Activated T-helper 17 cell treated with anti-CD3 and anti-CD28 coated beads, Interleukin-2, amount 50 U/mL, for 72 hours (primary cell): ENCODE data around the gene SHANK2. TPM values are rescaled to one million over a fixed set of nuclear protein-coding genes. Genes with fewer than 3 reads are reported as not detected.

Experiments used
- ATAC-seq: fragments of 150-1000 bp; cut with Tn5 transposase; replicated peaks from 2 replicates; pipeline ENCODE4 v1.10.0; 2021; ENCODE audit warnings: mild to moderate bottlenecking, moderate library complexity
- H3K27ac Mint-ChIP-seq: one replicate; pipeline ENCODE4 v1.8.0; 2022; ENCODE audit warnings: mixed read lengths
- H3K27me3 Mint-ChIP-seq: one replicate; pipeline ENCODE4 v1.8.0; 2022; ENCODE audit warnings: mixed read lengths
- H3K36me3 Mint-ChIP-seq: one replicate; pipeline ENCODE4 v1.8.0; 2022; ENCODE audit warnings: low read depth, mild to moderate bottlenecking, mixed read lengths
- H3K4me1 Mint-ChIP-seq: one replicate; pipeline ENCODE4 v1.8.0; 2022; ENCODE audit warnings: mixed read lengths
- H3K4me3 Mint-ChIP-seq: one replicate; pipeline ENCODE4 v1.8.0; 2022; ENCODE audit warnings: mild to moderate bottlenecking, mixed read lengths
- H3K9me3 Mint-ChIP-seq: one replicate; pipeline ENCODE4 v1.8.0; 2022; ENCODE audit warnings: mixed read lengths
- total RNA-seq, 2 donors: library from RNA; stranded (reverse); gene quantifications; one replicate each; pipeline ENCODE4 v1.2.3, GENCODE V29; 2022

The SHANK2 gene
- total RNA-seq, 2 donors from 2014 or later, result not detected

GRCh38 chr11:71253794-71254193 is 1.4 kb upstream of the SHANK2 start:
- H3K36me3 Mint-ChIP-seq, result no peaks in the 10 kb centered on the region
- H3K27me3 Mint-ChIP-seq, result peaks cover 43% of the 10 kb centered on the region
- ATAC-seq, result no peak
- H3K9me3 Mint-ChIP-seq, result no peaks in the 10 kb centered on the region
- no peaks in the 10 kb centered on the region for H3K4me1 Mint-ChIP-seq
- H3K4me3 Mint-ChIP-seq, result no peak overlapping the region
- H3K27ac Mint-ChIP-seq, result no peak overlapping the region

- peaks cover 46% of the 10 kb centered on the region for H3K27me3 Mint-ChIP-seq
- ATAC-seq, result no peak
Measured at GRCh38 chr11:71252770-71253730, 673 bp upstream of the SHANK2 start.

GRCh38 chr11:71251761-71252268 is 562 bp downstream of the SHANK2 start:
- Mint-ChIP-seq H3K36me3 (no peaks in the 10 kb centered on the region), H3K27ac (no peak overlapping the region), H3K9me3 (no peaks in the 10 kb centered on the region), H3K4me1 (no peaks in the 10 kb centered on the region), H3K27me3 (peaks cover 46% of the 10 kb centered on the region), H3K4me3 (no peak overlapping the region)
- no peak for ATAC-seq

More at GRCh38 chr11:71252770-71253730, 673 bp upstream of the SHANK2 start:
- Mint-ChIP-seq H3K4me3 (no peak overlapping the region), H3K4me1 (no peaks in the 10 kb centered on the region), H3K36me3 (no peaks in the 10 kb centered on the region), H3K27ac (no peak overlapping the region), H3K9me3 (no peaks in the 10 kb centered on the region)

GRCh38 chr11:71251151-71251721 is 1.1 kb downstream of the SHANK2 start:
- H3K27me3 Mint-ChIP-seq, result peaks cover 46% of the 10 kb centered on the region
- H3K4me1 Mint-ChIP-seq, result no peaks in the 10 kb centered on the region
- no peaks in the 10 kb centered on the region for H3K36me3 Mint-ChIP-seq

GRCh38 chr11:71250523-71251150 is 1.7 kb downstream of the SHANK2 start:
- peaks cover 44% of the 10 kb centered on the region for H3K27me3 Mint-ChIP-seq
- no peaks in the 10 kb centered on the region for H3K4me1 Mint-ChIP-seq
- no peak for ATAC-seq
- H3K36me3 Mint-ChIP-seq, result no peaks in the 10 kb centered on the region
- peak overlapping the region; percentile 26 for H3K4me3 Mint-ChIP-seq
- H3K27ac Mint-ChIP-seq, result no peak overlapping the region
- H3K9me3 Mint-ChIP-seq, result no peaks in the 10 kb centered on the region

More at GRCh38 chr11:71251151-71251721, 1.1 kb downstream of the SHANK2 start:
- peak overlapping the region; percentile 26 for H3K4me3 Mint-ChIP-seq
- no peak for ATAC-seq
- H3K27ac Mint-ChIP-seq, result no peak overlapping the region
- H3K9me3 Mint-ChIP-seq, result no peaks in the 10 kb centered on the region

GRCh38 chr11:71249301-71249700 is 3.1 kb downstream of the SHANK2 start:
- Mint-ChIP-seq H3K27me3 (peaks cover 35% of the 10 kb centered on the region), H3K9me3 (no peaks in the 10 kb centered on the region), H3K27ac (no peak overlapping the region)

GRCh38 chr11:71248656-71249055 is 3.7 kb downstream of the SHANK2 start:
- ATAC-seq, result no peak
- no peak overlapping the region for H3K27ac Mint-ChIP-seq
- no peaks in the 10 kb centered on the region for H3K9me3 Mint-ChIP-seq
- H3K4me1 Mint-ChIP-seq, result no peaks in the 10 kb centered on the region
- peaks cover 31% of the 10 kb centered on the region for H3K27me3 Mint-ChIP-seq
- H3K36me3 Mint-ChIP-seq, result no peaks in the 10 kb centered on the region
- no peak overlapping the region for H3K4me3 Mint-ChIP-seq

More at GRCh38 chr11:71249301-71249700, 3.1 kb downstream of the SHANK2 start:
- no peak for ATAC-seq
- Mint-ChIP-seq H3K36me3 (no peaks in the 10 kb centered on the region), H3K4me3 (no peak overlapping the region), H3K4me1 (no peaks in the 10 kb centered on the region)

- Mint-ChIP-seq H3K4me3 (no peak overlapping the region), H3K27me3 (peaks cover 27% of the 10 kb centered on the region), H3K9me3 (no peaks in the 10 kb centered on the region), H3K4me1 (no peaks in the 10 kb centered on the region), H3K27ac (no peak overlapping the region), H3K36me3 (no peaks in the 10 kb centered on the region)
- no peak for ATAC-seq
Measured at GRCh38 chr11:71248251-71248570, 4.2 kb downstream of the SHANK2 start.

GRCh38 chr11:71247551-71248250 is 4.7 kb downstream of the SHANK2 start:
- Mint-ChIP-seq H3K27me3 (peaks cover 28% of the 10 kb centered on the region), H3K4me1 (no peaks in the 10 kb centered on the region), H3K9me3 (no peaks in the 10 kb centered on the region), H3K4me3 (no peak overlapping the region), H3K36me3 (no peaks in the 10 kb centered on the region), H3K27ac (no peak overlapping the region)
- no peak for ATAC-seq

GRCh38 chr11:71246559-71246958 is 5.8 kb downstream of the SHANK2 start:
- no peak overlapping the region for H3K27ac Mint-ChIP-seq
- no peaks in the 10 kb centered on the region for H3K4me1 Mint-ChIP-seq
- ATAC-seq, result no peak
- no peak overlapping the region for H3K4me3 Mint-ChIP-seq
- H3K27me3 Mint-ChIP-seq, result peaks cover 32% of the 10 kb centered on the region
- H3K36me3 Mint-ChIP-seq, result no peaks in the 10 kb centered on the region
- H3K9me3 Mint-ChIP-seq, result no peaks in the 10 kb centered on the region

GRCh38 chr11:71245601-71246391 is 6.6 kb downstream of the SHANK2 start:
- no peak overlapping the region for H3K4me3 Mint-ChIP-seq
- H3K36me3 Mint-ChIP-seq, result no peaks in the 10 kb centered on the region
- H3K27ac Mint-ChIP-seq, result no peak overlapping the region

GRCh38 chr11:71244116-71244810 is 8.1 kb downstream of the SHANK2 start:
- no peak overlapping the region for H3K27ac Mint-ChIP-seq
- H3K4me1 Mint-ChIP-seq, result no peaks in the 10 kb centered on the region
- no peak overlapping the region for H3K4me3 Mint-ChIP-seq
- no peaks in the 10 kb centered on the region for H3K9me3 Mint-ChIP-seq
- no peaks in the 10 kb centered on the region for H3K36me3 Mint-ChIP-seq
- no peak for ATAC-seq
- peaks cover 28% of the 10 kb centered on the region for H3K27me3 Mint-ChIP-seq

More at GRCh38 chr11:71245601-71246391, 6.6 kb downstream of the SHANK2 start:
- no peak for ATAC-seq
- Mint-ChIP-seq H3K4me1 (no peaks in the 10 kb centered on the region), H3K27me3 (peaks cover 36% of the 10 kb centered on the region), H3K9me3 (no peaks in the 10 kb centered on the region)

- Mint-ChIP-seq H3K27ac (no peak overlapping the region), H3K4me1 (no peaks in the 10 kb centered on the region), H3K9me3 (no peaks in the 10 kb centered on the region)
Measured at GRCh38 chr11:71242391-71242790, 10.0 kb downstream of the SHANK2 start.

More at GRCh38 chr11:71242391-71242790, 10.0 kb downstream of the SHANK2 start:
- no peak for ATAC-seq
- Mint-ChIP-seq H3K36me3 (no peaks in the 10 kb centered on the region), H3K27me3 (peaks cover 28% of the 10 kb centered on the region), H3K4me3 (no peak overlapping the region)
